GM12865 (cell line): Measurements from ENCODE around the gene CPEB1.

ENCODE experiments used
- DNase-seq: peaks from one replicate; pipeline ENCODE4 v3.0.0; 2010; ENCODE audit warnings: low read depth
- H3K4me3 ChIP-seq: 2 replicates; pipeline ENCODE4 v1.5.1; 2011; ENCODE audit warnings: mild to moderate bottlenecking, low read depth, low read length, control low read depth
- CTCF ChIP-seq: IDR thresholded peaks from 2 replicates; pipeline ENCODE4 v1.5.1; 2011; ENCODE audit warnings: low read length, control low read depth, low read depth, inconsistent platforms; ENCODE audit not compliant: insufficient read depth; ENCODE audit errors: missing control alignments

CPEB1 gene

GRCh38 chr15:82597815-82598214 is 49.3 kb downstream of the CPEB1 start:
- TF ChIP-seq CTCF = no peak

DNA sequence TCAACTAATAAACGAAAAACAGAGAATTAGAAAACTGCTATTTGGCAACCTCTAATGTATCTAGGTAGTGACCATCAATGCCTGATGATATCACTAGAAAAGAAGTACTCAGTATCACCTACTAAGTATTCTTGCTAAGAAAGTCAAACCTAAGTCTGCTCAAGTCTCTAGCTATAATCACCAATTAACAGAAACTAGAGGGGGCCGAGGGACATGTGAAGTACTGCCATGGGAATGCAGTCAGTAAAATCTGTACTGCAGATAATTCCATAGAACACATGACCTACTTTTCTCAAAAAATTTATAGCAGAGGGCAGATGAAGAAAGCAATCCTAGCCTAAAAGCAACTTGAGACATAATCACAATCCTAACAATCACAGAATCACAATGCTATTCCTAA is 51.4 kb downstream of the CPEB1 start:
- H3K4me3 ChIP-seq = no peak overlapping the region
- DNase-seq = no peak
- TF ChIP-seq CTCF = no peak

More at GRCh38 chr15:82597815-82598214, 49.3 kb downstream of the CPEB1 start:
- H3K4me3 ChIP-seq = no peak overlapping the region
- DNase-seq = no peak

- no peak overlapping the region for H3K4me3 ChIP-seq
- DNase-seq = no peak
- no peak for TF ChIP-seq CTCF
Measured at GRCh38 chr15:82595203-82595602, 52.0 kb downstream of the CPEB1 start.

- no peak overlapping the region for H3K4me3 ChIP-seq
- no peak for TF ChIP-seq CTCF
- no peak for DNase-seq
Measured at GRCh38 chr15:82587805-82588204, 59.4 kb downstream of the CPEB1 start.

GRCh38 chr15:82585072-82585471 is 62.1 kb downstream of the CPEB1 start:
- no peak for DNase-seq
- no peak overlapping the region for H3K4me3 ChIP-seq
- TF ChIP-seq CTCF = no peak

GRCh38 chr15:82580713-82581112 is 66.5 kb downstream of the CPEB1 start:
- no peak for TF ChIP-seq CTCF
- no peak for DNase-seq
- no peak overlapping the region for H3K4me3 ChIP-seq

- no peak for TF ChIP-seq CTCF
- DNase-seq = no peak
Measured at GRCh38 chr15:82575335-82575734, 71.8 kb downstream of the CPEB1 start.

More at GRCh38 chr15:82575335-82575734, 71.8 kb downstream of the CPEB1 start:
- no peak overlapping the region for H3K4me3 ChIP-seq
